H7 (cell line): Measurements from ENCODE around the gene FAM216B. TPM values are rescaled to one million over a fixed set of nuclear protein-coding genes. Genes with fewer than 3 reads are reported as not detected.
"Not testable (repeated sequence)": the region's sequence is repeated elsewhere in the genome, so short reads cannot be mapped to it uniquely, and the experiment has no call there.

Experiments
- DNase-seq: peaks from one replicate; pipeline ENCODE4 v3.0.0; 2012
- H3K27me3 ChIP-seq: 2 replicates; pipeline ENCODE4 v1.6.0; 2011; ENCODE audit warnings: mild to moderate bottlenecking, low read length; ENCODE audit not compliant: control insufficient read depth, insufficient read depth
- H3K36me3 ChIP-seq: replicated peaks from 2 replicates; pipeline ENCODE4 v1.5.1; 2011; ENCODE audit warnings: low read length; ENCODE audit not compliant: control insufficient read depth, insufficient read depth
- H3K4me3 ChIP-seq: 2 replicates; pipeline ENCODE4 v1.5.1; 2011; ENCODE audit warnings: low read depth, mild to moderate bottlenecking, control low read depth, low read length, moderate library complexity; ENCODE audit not compliant: insufficient read depth
- total RNA-seq: library from RNA; depleted of rRNA; stranded (reverse); fragments of >200 nt; shearing (Covaris generic); gene quantifications from 2 replicates; pipeline ENCODE4 v1.2.3, GENCODE V29; 2014

The FAM216B gene
- total RNA-seq, 1 experiment from 2014 or later: not detected

DNA sequence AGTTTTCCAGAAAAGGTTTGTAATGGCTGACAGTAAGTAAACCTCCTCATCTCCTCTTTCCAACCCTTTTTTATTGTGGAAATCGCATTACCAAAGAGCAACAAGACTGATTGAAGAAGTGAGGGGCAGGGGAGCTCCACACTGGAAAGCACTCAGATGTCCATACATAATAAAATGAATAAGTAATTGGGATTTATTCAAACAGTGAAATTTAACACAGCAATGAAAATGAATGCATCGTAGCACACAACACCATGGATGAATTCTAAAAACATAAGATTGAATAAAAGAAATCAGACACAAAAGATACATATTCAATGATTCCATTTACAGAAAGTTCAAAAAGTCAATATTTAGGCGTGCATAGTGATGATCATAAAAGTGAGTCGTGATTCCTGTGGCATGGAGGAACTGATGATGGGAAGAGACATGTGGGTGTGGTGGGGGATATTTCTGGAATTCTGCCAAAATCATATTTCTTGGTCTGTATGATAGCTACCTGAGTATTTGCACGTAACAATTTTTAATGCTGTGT, 18.8 kb downstream of the FAM216B start:
- DNase-seq: no peak
- no peak overlapping the region for H3K4me3 ChIP-seq
- no peaks in the 10 kb centered on the region for H3K27me3 ChIP-seq
- H3K36me3 ChIP-seq: no peaks in the 10 kb centered on the region

DNA sequence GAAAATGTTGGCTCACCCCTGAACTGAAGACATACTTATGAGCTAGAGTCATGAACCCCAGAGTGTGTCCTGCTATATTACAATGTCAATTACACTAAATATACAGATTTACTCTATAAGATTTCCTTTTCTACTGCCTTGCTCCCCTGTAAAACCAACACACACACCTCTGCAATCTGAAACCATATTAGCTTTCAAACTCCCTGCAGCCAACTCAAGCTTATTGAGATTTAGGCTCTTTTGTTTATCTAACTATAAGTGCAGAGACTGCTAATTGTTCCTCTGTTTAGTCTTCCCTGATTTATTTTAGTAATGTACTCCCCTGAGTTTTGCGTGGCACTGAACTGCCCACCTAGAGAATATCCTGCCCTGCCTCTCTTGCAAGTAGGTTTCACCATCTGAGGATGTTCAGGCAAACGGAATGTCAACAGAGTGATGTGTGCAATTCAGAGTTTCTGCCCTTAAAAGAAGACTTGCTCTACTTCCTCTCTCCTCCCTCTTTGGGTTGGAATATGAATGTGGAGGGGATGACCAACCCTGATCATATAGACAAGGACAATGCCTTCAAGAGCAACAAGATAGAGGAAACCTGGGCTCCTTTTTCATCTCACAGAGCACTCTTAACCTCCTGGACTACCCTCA, 22.3 kb downstream of the FAM216B start:
- Histone ChIP-seq H3K36me3 (no peaks in the 10 kb centered on the region), H3K27me3 (no peaks in the 10 kb centered on the region), H3K4me3 (no peak overlapping the region)
- DNase-seq: no peak

DNA sequence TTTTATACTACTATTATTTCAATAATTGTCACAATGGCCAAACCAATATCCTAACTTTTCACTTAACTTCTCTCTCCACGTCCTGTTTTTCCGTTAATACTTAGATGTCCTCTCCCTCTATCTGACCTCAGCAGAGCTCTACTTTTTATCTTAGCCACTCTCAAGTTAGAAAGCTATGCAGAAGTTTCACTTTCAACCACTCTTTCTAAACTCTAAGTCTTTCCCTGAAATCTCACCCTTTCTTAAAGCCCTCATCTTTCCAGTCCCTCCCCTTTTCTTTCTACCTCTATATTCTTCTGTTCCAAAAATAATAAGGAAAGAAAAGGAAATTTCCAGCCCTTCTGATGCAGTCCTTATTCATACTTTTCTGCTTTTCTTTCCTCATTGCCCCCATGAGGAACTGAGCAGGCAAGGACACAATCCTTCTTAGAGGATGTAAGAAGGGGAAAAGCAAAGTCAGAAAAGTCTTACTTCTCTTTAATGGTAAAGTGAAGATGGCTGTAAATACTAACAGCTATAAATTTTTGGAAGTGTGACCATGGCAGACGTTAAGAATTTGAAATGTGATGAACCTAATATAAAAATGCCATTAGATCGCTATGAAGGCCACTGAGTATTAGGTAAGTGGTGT, 23.0 kb downstream of the FAM216B start:
- Histone ChIP-seq H3K27me3 (no peaks in the 10 kb centered on the region), H3K36me3 (no peaks in the 10 kb centered on the region), H3K4me3 (no peak overlapping the region)
- DNase-seq: no peak

DNA sequence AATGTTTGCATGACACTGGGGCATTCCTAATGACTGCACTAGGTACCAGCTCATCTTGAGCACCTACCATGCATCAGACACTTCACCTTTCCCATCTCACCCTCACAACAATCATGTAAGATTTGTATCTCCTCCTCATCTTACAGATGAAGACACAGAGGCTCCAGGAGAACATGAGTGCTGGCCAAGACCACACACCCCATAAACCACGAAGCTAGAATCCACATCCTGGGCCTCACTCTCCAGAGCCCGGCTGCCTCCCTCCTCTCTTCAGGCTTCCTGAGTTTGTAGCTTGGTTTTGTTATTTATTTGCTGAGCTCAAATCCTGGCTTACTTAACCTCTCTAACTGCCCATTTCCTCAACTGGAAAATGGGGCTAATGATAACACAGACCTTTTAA, 25.9 kb downstream of the FAM216B start:
- no peaks in the 10 kb centered on the region for H3K36me3 ChIP-seq
- H3K4me3 ChIP-seq: no peak overlapping the region
- DNase-seq: no peak
- H3K27me3 ChIP-seq: no peaks in the 10 kb centered on the region

DNA sequence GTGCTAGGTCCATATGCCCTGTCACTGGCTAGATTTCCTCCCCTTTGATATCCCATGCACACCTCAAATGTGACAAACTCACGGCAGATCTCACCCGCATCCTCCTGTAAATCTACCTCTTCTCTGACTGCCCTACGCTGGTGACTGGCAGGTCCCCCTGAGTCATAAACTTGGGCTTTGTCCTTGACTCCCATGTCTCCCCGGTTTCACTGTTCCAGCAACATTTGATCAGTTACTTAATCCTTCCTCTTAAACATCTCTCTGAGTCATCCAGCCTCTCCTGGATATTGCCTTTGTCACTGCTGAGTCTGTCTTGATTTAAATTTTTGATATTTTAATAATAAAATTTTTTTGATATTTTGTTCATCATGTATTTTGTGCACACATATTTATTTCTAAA, 26.5 kb downstream of the FAM216B start:
- no peaks in the 10 kb centered on the region for H3K36me3 ChIP-seq
- no peaks in the 10 kb centered on the region for H3K27me3 ChIP-seq
- no peak for DNase-seq
- no peak overlapping the region for H3K4me3 ChIP-seq

DNA sequence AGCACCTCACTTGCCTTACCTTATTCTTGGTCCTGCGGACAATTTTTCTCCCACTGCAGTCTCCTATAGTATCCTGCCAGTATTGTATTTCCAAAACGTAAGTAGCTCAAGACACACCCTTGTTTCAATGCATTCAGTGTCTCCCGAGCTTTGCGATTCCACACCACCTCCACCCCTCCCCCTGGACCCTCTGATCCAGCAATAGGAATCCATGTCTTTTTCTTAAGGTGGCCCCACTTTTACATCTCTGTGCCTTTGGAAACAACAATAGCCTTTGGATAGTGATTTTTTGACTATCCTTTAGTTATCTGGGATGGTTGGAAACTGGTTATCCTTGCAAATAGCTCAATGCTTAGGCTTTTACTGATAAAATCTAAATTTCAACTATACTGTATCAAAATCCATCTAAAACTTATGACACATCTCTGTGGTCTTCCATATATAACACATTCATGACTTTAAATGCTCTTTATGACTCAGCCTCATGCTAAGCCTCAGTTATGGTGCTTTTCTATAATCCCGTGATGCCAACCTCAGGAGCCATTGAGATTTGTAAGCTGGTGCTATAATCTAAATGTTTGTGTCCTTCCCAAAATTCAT, 27.1 kb downstream of the FAM216B start:
- Histone ChIP-seq H3K36me3 (no peaks in the 10 kb centered on the region), H3K27me3 (no peaks in the 10 kb centered on the region), H3K4me3 (no peak overlapping the region)
- DNase-seq: no peak

DNA sequence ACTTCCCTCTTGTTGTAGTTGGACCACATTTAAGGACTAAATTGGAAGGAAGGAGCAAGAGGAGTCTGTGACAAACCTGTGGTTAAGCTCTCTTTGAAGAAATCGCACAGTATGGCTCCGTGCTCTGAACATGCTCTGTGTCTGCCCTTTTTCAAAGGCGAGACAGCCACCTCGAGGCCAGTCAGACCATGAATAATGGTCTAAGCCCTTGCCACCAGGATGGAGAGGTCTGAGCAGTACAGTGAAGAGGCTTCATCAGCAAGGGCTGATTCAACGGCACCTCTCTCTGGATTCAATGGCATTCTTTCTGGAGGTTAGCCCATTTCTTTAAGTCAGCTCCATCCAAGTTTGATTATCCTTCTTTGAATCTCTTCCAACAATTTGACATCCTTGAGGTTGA, 30.9 kb downstream of the FAM216B start:
- Histone ChIP-seq H3K36me3 (no peaks in the 10 kb centered on the region), H3K27me3 (no peaks in the 10 kb centered on the region), H3K4me3 (no peak overlapping the region)
- DNase-seq: no peak

DNA sequence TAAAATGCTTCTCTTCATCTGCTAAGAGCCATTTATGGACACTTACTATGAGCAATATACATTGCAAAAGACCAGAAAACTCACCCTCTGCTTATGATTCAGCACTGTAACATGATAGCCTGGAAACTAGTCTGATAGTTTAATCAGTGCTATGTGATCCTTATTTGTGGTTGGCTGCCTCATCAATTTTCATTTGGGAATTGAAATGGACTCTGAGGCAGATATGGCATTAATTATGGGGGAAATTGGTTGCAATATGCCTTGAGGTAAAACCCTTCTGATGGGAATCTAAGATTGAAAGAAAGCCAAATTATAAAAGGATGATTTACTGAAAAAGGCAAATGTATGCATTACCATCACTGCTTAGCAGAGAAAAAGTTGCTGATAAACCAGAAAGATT, 33.5 kb downstream of the FAM216B start:
- H3K4me3 ChIP-seq: no peak overlapping the region
- no peak for DNase-seq
- no peaks in the 10 kb centered on the region for H3K27me3 ChIP-seq
- no peaks in the 10 kb centered on the region for H3K36me3 ChIP-seq

DNA sequence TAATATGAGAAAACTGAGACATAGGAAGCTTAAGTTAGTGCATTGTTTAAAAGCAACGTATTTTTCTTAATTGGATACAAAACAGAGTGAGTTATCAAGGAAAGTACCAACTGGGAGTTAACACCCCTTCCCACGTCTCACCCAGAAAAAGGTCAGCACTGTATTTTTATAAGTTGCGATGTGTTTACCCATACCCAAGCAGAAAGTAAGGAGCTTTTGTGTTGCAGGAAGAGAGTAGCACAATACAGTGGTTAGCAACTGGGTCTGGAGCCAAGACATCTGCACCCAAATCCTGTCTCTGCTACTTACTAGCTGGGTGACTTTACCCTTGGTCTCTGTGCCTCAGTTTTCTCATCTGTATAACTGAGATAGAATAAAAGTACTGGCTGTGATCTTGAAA, 34.3 kb downstream of the FAM216B start:
- no peaks in the 10 kb centered on the region for H3K36me3 ChIP-seq
- no peak overlapping the region for H3K4me3 ChIP-seq
- no peak for DNase-seq
- H3K27me3 ChIP-seq: no peaks in the 10 kb centered on the region

DNA sequence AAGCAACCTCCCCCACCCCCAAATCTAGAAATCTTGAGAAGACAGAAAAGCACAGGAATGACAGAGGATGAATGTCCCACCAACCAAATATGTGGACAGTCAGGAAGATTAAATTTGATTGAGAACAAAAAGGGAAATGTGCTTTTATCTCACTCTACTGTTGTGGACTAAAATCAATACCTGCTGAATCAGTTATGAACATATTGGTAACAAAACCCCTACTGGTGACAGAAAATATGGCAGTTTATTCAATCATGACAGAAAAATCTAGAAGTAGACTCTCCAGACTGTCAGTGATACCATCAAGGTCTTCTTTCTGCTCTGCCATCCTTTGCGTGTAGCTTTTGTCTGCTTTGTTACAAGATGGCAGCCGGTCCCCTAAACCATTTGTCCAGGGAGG, 35.2 kb downstream of the FAM216B start:
- Histone ChIP-seq H3K27me3 (no peaks in the 10 kb centered on the region), H3K4me3 (no peak overlapping the region), H3K36me3 (no peaks in the 10 kb centered on the region)
- no peak for DNase-seq

DNA sequence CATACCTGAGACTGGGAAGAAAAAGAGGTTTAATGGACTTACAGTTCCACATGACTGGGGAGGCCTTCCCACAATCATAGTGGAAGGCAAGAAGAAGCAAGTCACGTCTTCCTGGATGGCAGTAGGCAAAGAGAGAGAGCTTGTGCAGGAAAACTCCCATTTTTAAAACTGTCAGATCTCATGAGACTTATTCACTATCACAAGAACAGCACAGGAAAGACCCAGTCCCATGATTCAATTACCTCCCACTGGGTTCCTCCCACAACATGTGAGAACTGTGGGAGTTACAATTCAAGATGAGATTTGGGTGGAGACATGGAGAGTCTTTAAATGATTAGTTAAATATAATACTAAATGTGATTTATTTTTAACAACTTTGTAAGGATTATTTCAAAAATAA, 38.3 kb downstream of the FAM216B start:
- H3K36me3 ChIP-seq, H3K27me3 ChIP-seq, DNase-seq, H3K4me3 ChIP-seq: not testable (repeated sequence)

DNA sequence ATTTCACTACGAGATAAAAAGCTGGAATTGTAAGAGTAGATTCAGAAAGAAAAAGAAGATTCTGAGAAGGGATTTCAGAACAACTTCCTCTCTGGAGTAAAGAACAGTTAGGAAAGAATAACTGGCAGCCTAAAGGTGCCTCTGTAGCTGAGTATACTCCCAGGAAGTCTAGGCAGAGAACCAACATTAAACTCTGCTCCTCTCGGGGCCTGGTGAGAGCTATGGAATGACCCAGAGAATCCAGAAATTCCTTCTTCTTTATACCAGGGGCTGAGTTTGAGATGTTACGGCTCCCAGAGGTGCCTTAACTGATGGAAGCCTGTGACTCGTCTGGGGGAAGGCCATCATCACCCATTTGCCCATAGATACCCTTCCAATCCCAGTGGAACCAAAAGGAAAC, 39.1 kb downstream of the FAM216B start:
- no peak for DNase-seq
- H3K36me3 ChIP-seq: no peaks in the 10 kb centered on the region
- no peak overlapping the region for H3K4me3 ChIP-seq
- H3K27me3 ChIP-seq: no peaks in the 10 kb centered on the region

DNA sequence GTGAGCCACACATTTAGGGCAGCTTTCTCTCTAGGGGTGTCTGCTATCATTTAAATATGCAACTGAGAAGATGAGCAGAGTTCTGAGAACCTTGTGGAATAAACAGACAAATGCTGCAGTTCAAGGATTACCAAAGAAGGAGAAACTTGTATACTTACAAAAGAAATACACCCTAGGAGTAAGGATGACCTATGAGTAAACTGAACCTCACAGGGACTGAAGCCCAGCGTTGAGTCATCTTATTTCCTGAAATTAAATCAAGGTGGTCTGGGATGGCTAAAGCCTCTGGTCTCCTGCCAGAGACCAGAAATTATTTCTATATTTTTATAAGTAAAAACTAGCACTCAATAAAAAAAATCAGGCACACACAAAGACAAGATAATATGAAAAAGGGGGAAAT, 40.1 kb downstream of the FAM216B start:
- no peaks in the 10 kb centered on the region for H3K36me3 ChIP-seq
- H3K27me3 ChIP-seq: no peaks in the 10 kb centered on the region
- no peak overlapping the region for H3K4me3 ChIP-seq
- no peak for DNase-seq

DNA sequence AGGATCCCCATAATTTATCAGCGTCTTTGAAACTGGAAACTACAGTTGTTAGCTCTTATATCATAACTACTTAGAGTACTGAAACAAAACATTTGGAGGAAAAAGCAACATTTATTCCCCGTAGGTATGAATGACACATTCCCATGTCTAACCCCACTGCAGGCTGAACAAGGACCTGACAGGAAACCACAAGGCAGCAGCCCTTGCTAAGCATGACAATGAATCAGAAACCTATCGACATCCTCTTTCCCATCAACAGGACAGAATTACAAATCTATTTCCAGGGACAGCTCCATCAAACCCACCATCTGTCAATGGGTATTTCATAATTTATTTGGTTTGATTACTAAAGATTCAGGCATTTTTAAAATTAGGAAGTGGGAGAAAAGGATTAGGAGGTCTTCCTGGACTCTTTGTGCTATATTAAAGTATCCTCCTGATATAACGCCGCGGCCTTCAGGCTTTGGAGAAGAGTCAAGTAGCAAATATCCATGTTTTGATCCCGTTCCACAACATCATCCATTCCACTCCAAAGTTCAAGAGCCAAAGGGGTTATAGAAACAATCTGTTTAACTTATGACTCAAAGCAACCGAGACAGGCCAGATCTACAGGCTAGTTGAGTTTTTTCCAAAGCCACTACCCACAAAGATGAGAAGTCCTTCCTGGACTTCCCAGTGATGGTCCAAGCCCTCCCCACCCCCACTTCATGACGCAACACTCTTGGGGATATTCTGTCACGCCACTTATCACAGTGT, 51.1 kb downstream of the FAM216B start:
- H3K27me3 ChIP-seq: no peaks in the 10 kb centered on the region
- H3K36me3 ChIP-seq: no peaks in the 10 kb centered on the region
- no peak overlapping the region for H3K4me3 ChIP-seq
- DNase-seq: no peak

DNA sequence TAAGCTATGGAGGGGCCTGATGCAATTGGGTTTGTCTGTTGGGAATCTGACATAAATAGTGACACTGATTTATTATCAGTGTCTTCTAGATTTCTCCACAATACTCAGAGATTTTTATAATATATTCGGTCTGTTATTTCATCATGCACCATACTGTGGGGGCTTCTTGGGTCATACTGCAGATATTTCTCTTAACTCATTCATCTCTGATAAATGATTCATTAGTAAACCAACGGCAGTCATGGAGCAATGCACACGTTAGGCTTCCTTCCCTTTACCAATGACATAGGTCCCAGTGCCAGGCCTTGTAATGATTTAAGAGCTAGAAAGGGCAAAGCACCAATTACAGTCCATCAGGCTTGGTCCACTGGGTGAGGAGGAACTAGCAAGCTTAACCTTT, 53.6 kb downstream of the FAM216B start:
- Histone ChIP-seq H3K4me3 (no peak overlapping the region), H3K27me3 (no peaks in the 10 kb centered on the region), H3K36me3 (no peaks in the 10 kb centered on the region)
- DNase-seq: no peak
